Osteocyte (in vitro differentiated cells): ENCODE measurements around the gene ASB5. TPM values are rescaled to one million over a fixed set of nuclear protein-coding genes. Genes with fewer than 3 reads are reported as not detected.
"Not testable (repeated sequence)": the region's sequence is repeated elsewhere in the genome, so short reads cannot be mapped to it uniquely, and the experiment has no call there.

Source experiments
- DNase-seq: peaks from one replicate; pipeline ENCODE4 v3.0.0; 2021; ENCODE audit warnings: mixed read lengths; ENCODE audit not compliant: unreplicated experiment; ENCODE audit errors: extremely low spot score
- H3K27ac Mint-ChIP-seq: one replicate; pipeline ENCODE4 v1.8.0; 2021; ENCODE audit warnings: mild to moderate bottlenecking, mixed read lengths; ENCODE audit not compliant: unreplicated experiment
- H3K27me3 Mint-ChIP-seq: one replicate; pipeline ENCODE4 v1.8.0; 2021; ENCODE audit warnings: mixed read lengths; ENCODE audit not compliant: unreplicated experiment
- H3K36me3 Mint-ChIP-seq: one replicate; pipeline ENCODE4 v1.8.0; 2021; ENCODE audit warnings: mixed read lengths; ENCODE audit not compliant: unreplicated experiment
- H3K4me1 Mint-ChIP-seq: one replicate; pipeline ENCODE4 v1.8.0; 2021; ENCODE audit warnings: mixed read lengths; ENCODE audit not compliant: unreplicated experiment
- H3K4me3 Mint-ChIP-seq: one replicate; pipeline ENCODE4 v1.8.0; 2021; ENCODE audit warnings: mild to moderate bottlenecking, moderate library complexity, mixed read lengths; ENCODE audit not compliant: unreplicated experiment
- H3K9me3 Mint-ChIP-seq: one replicate; pipeline ENCODE4 v1.8.0; 2021; ENCODE audit warnings: mixed read lengths; ENCODE audit not compliant: unreplicated experiment
- CTCF ChIP-seq: fragments of 200-600 bp; sonication (generic); IDR thresholded peaks from 2 replicates; pipeline ENCODE4 v1.5.0; 2021; ENCODE audit warnings: antibody characterized with exemption, mild to moderate bottlenecking, moderate library complexity
- total RNA-seq: library from RNA; stranded (reverse); gene quantifications from 2 replicates; pipeline ENCODE4 v1.2.1, GENCODE V29; 2021

ASB5 gene
- total RNA-seq, 1 donor from 2014 or later: 0.32 TPM

- H3K4me3 Mint-ChIP-seq: no peak overlapping the region
- DNase-seq: no peak
Measured at GRCh38 chr4:176286728-176287127, 17.7 kb upstream of the ASB5 start.

GRCh38 chr4:176279560-176279959 lies 10.5 kb upstream of the ASB5 start:
- H3K9me3 Mint-ChIP-seq, H3K4me1 Mint-ChIP-seq, H3K4me3 Mint-ChIP-seq, H3K36me3 Mint-ChIP-seq, H3K27ac Mint-ChIP-seq, DNase-seq, H3K27me3 Mint-ChIP-seq: not testable (repeated sequence)

More at GRCh38 chr4:176286728-176287127, 17.7 kb upstream of the ASB5 start:
- Mint-ChIP-seq H3K27ac (no peak overlapping the region), H3K36me3 (no peaks in the 10 kb centered on the region), H3K4me1 (no peaks in the 10 kb centered on the region), H3K27me3 (no peaks in the 10 kb centered on the region), H3K9me3 (no peaks in the 10 kb centered on the region)
- no peak for TF ChIP-seq CTCF

GRCh38 chr4:176277162-176277904 lies 8.3 kb upstream of the ASB5 start:
- Mint-ChIP-seq H3K27me3 (no peaks in the 10 kb centered on the region), H3K9me3 (no peaks in the 10 kb centered on the region), H3K36me3 (no peaks in the 10 kb centered on the region), H3K4me1 (peaks cover 20% of the 10 kb centered on the region), H3K27ac (peak overlapping the region; percentile 39), H3K4me3 (no peak overlapping the region)
- no peak for DNase-seq
- peak; percentile 71 for TF ChIP-seq CTCF

GRCh38 chr4:176276710-176277109 lies 7.7 kb upstream of the ASB5 start:
- no peak overlapping the region for H3K27ac Mint-ChIP-seq
- no peak overlapping the region for H3K4me3 Mint-ChIP-seq
- H3K4me1 Mint-ChIP-seq: peaks cover 23% of the 10 kb centered on the region
- TF ChIP-seq CTCF: no peak
- no peaks in the 10 kb centered on the region for H3K36me3 Mint-ChIP-seq
- no peaks in the 10 kb centered on the region for H3K27me3 Mint-ChIP-seq
- no peaks in the 10 kb centered on the region for H3K9me3 Mint-ChIP-seq
- DNase-seq: no peak

GRCh38 chr4:176274441-176274840 lies 5.4 kb upstream of the ASB5 start:
- Mint-ChIP-seq H3K27me3 (no peaks in the 10 kb centered on the region), H3K36me3 (no peaks in the 10 kb centered on the region), H3K9me3 (no peaks in the 10 kb centered on the region), H3K27ac (peak overlapping the region; percentile 7), H3K4me1 (peaks cover 40% of the 10 kb centered on the region), H3K4me3 (no peak overlapping the region)
- TF ChIP-seq CTCF: no peak
- DNase-seq: no peak
